Transverse colon (tissue), 4 donors: Measurements from ENCODE around the gene LRFN2. TPM values are rescaled to one million over a fixed set of nuclear protein-coding genes. Genes with fewer than 3 reads are reported as not detected.

Experiments used
- DNase-seq: peaks from one replicate; pipeline ENCODE4 v3.0.0-alpha.2; 2019
- H3K27ac ChIP-seq, 4 donors: fragments of 200-600 bp; sonication (generic); 2 replicates each; pipeline ENCODE4 v1.5.1; 2016 to 2018; ENCODE audit warnings: inconsistent platforms in 4 of 4
- H3K27me3 ChIP-seq: fragments of 200-600 bp; sonication (generic); 2 replicates; pipeline ENCODE4 v1.5.1; 2017; ENCODE audit warnings: inconsistent platforms
- H3K36me3 ChIP-seq, 4 donors: fragments of 200-600 bp; sonication (generic); 2 replicates each; pipeline ENCODE4 v1.5.1; 2017 to 2019; ENCODE audit warnings: inconsistent platforms in 4 of 4
- H3K4me1 ChIP-seq, 4 donors: fragments of 200-600 bp; sonication (generic); 2 replicates each; pipeline ENCODE4 v1.5.1; 2017 to 2020; ENCODE audit warnings: inconsistent platforms in 4 of 4
- H3K4me3 ChIP-seq, 4 donors: fragments of 200-600 bp; sonication (generic); 1 replicate in 1 of 4; 2 replicates in 3 of 4; pipeline versions ENCODE4 v1.5.1 to v1.6.1; 2017 to 2019; ENCODE audit warnings: inconsistent platforms in 4 of 4
- H3K9me3 ChIP-seq, 2 donors: fragments of 200-600 bp; sonication (generic); 2 replicates each; pipeline ENCODE4 v1.5.1; 2017 to 2019; ENCODE audit warnings: inconsistent platforms in 2 of 2
- EP300 ChIP-seq: sonication (generic); formaldehyde crosslinking; IDR thresholded peaks from one replicate; pipeline ENCODE4 v1.6.1; 2017; ENCODE audit warnings: antibody characterized with exemption, low read depth
- POLR2A ChIP-seq: fragments of 450-650 bp; IDR thresholded peaks from one replicate; pipeline ENCODE4 v1.6.1; 2016; ENCODE audit warnings: antibody characterized with exemption, mild to moderate bottlenecking, moderate library complexity
- POLR2AphosphoS5 ChIP-seq, 3 donors: sonication (generic); formaldehyde crosslinking; IDR thresholded peaks; one replicate each; pipeline ENCODE4 v1.6.1; 2016; ENCODE audit warnings: antibody characterized with exemption in 3 of 3
- WGBS, 2 donors: methylation state at CpG; one replicate each; pipeline ENCODE4 v1.1.5; 2018; ENCODE audit warnings: low coverage in 1 of 2; 5-methylcytosine and 5-hydroxymethylcytosine counted together
- in situ Hi-C, 4 donors: fragments of 200-750 bp; cut with MboI; loops; one replicate each; pipeline versions ENCODE4 v1.15.0 to v1.15.1; 2017; ENCODE audit warnings: low sequenced_read_pairs in 3 of 4, low pct_ligation_motif_present in 1 of 4, low pct_unique_long_range_greater_than_20kb in 1 of 4
- intact Hi-C: fragments of 100-400 bp; cut with DNase I; formaldehyde crosslinking; loops from one replicate; pipeline ENCODE4 v1.15.1; 2023; ENCODE audit warnings: low total_unique reads
- total RNA-seq, 4 donors: library from RNA; depleted of rRNA; stranded (reverse); fragments of >200 nt; gene quantifications; one replicate each; pipeline ENCODE4 v1.1.0, GENCODE V29; 2016
- TF ChIP-seq, protein P1 (sequence below), 5 experiments: fragments of 200-600 bp in 3 of 5; fragments of 450-650 bp in 2 of 5; sonication (generic) in 3 of 5; IDR thresholded peaks; 1 replicate in 2 of 5; 2 replicates in 3 of 5; pipeline ENCODE4 v1.5.1; 2016 to 2017; ENCODE audit warnings: antibody characterized with exemption in 5 of 5, inconsistent platforms in 3 of 5, mild to moderate bottlenecking in 2 of 5, moderate library complexity in 1 of 5

The LRFN2 gene
- total RNA-seq, 4 donors from 2014 or later = 0.40 to 0.41 TPM; not detected in 2

DNA sequence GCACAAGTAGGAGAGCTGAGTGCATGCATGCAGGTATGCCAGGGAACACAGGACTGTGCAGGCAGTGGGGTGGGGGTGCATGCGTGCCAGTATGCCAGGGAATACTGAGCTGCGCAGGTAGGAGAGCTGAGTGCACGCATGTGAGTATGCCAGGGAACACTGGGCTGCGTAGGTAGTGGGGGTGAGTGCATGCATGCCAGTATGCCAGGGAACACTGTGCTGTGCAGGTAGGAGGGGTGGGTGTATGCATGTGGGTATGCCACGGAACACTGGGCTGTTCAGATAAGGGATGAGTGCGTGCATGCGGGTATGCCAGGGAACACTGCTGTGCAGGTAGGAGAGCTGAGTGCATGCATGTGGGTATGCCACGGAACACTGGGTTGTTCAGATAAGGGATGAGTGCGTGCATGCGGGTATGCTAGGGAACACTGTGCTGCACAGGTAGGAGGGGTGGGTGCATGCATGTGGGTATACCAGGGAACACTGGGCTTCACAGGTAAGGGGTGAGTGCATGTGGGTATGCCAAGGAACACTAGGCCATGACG, 77.4 kb downstream of the LRFN2 start:
- intact Hi-C loops = no loop called here
- in situ Hi-C loops = no loop called here
- H3K9me3 ChIP-seq = no peaks in the 10 kb centered on the region

GRCh38 chr6:40509086-40509485, 78.1 kb downstream of the LRFN2 start:
- H3K36me3 ChIP-seq = no peaks in the 10 kb centered on the region
- no peaks in the 10 kb centered on the region for H3K4me1 ChIP-seq
- WGBS, 2 donors = 20 to 81% methylated on average over 1 of the region's 1 CpG
- no peak overlapping the region for H3K4me3 ChIP-seq
- TF ChIP-seq POLR2A = no peak
- no peak for TF ChIP-seq EP300
- TF ChIP-seq POLR2AphosphoS5 (IDR thresholded peaks at IDR 0.05) = no peak
- TF ChIP-seq, protein P1, sequence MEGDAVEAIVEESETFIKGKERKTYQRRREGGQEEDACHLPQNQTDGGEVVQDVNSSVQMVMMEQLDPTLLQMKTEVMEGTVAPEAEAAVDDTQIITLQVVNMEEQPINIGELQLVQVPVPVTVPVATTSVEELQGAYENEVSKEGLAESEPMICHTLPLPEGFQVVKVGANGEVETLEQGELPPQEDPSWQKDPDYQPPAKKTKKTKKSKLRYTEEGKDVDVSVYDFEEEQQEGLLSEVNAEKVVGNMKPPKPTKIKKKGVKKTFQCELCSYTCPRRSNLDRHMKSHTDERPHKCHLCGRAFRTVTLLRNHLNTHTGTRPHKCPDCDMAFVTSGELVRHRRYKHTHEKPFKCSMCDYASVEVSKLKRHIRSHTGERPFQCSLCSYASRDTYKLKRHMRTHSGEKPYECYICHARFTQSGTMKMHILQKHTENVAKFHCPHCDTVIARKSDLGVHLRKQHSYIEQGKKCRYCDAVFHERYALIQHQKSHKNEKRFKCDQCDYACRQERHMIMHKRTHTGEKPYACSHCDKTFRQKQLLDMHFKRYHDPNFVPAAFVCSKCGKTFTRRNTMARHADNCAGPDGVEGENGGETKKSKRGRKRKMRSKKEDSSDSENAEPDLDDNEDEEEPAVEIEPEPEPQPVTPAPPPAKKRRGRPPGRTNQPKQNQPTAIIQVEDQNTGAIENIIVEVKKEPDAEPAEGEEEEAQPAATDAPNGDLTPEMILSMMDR (IDR thresholded peaks at IDR 0.05) = no peak
- peaks cover 3% of the 10 kb centered on the region for H3K27me3 ChIP-seq
- in situ Hi-C loops (no loop called here), intact Hi-C loops (no loop called here)
- DNase-seq = no peak
- no peak overlapping the region for H3K27ac ChIP-seq
- no peaks in the 10 kb centered on the region for H3K9me3 ChIP-seq

More for the DNA sequence above, 77.4 kb downstream of the LRFN2 start:
- Histone ChIP-seq H3K27me3 (peaks cover 1% of the 10 kb centered on the region), H3K36me3 (no peaks in the 10 kb centered on the region), H3K4me1 (no peaks in the 10 kb centered on the region), H3K4me3 (no peak overlapping the region), H3K27ac (no peak overlapping the region)
- no peak for DNase-seq
- WGBS, 2 donors = 84 to 94% methylated on average over 5 to 11 of the region's 11 CpGs
- TF ChIP-seq, protein P1 (IDR thresholded peaks at IDR 0.05) = no peak
- TF ChIP-seq POLR2A (no peak), EP300 (no peak), POLR2AphosphoS5 (IDR thresholded peaks at IDR 0.05) (no peak)

- DNase-seq = no peak
- intact Hi-C loops (no loop called here), in situ Hi-C loops (no loop called here)
- H3K9me3 ChIP-seq = no peaks in the 10 kb centered on the region
- no peak overlapping the region for H3K27ac ChIP-seq
- H3K36me3 ChIP-seq = no peaks in the 10 kb centered on the region
- H3K4me3 ChIP-seq = no peak overlapping the region
- TF ChIP-seq, protein P1 (IDR thresholded peaks at IDR 0.05) = no peak
- no peak for TF ChIP-seq POLR2AphosphoS5 (IDR thresholded peaks at IDR 0.05)
- no peak for TF ChIP-seq EP300
- no peak for TF ChIP-seq POLR2A
- H3K27me3 ChIP-seq = peaks cover 3% of the 10 kb centered on the region
- 73 to 77% methylated on average over 7 to 9 of the region's 9 CpGs for WGBS, 2 donors
- no peaks in the 10 kb centered on the region for H3K4me1 ChIP-seq
Measured at GRCh38 chr6:40506954-40507353, 80.2 kb downstream of the LRFN2 start.

DNA sequence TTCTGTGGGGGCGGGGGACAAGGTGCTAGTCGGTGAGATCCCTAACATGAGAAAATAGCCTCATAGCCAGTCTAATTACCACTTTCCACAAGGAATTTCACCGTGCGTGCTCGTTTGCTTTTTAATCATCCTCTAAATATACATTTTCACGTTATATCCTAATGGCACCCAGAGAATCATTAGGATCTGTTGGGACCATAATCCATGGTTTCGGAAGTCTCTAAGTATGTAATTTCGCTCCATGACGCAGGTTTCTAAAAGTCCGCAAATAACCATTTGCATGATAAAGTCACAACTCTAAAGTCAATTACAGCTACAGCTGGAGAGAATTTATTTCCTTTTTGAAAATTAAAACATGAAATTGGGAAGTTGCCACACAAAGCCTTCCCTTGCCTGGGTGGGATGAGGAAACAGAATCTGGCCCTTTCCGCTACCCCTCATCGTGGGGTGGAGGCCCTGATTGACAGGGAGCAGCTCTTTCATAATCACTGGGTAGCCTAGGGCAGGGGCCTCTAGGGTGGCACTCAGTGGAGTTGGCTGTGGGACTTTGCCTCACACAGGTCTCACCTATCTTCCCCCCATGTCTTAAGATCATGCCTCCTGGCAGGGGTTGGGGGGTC, 81.9 kb downstream of the LRFN2 start:
- Histone ChIP-seq H3K4me1 (no peaks in the 10 kb centered on the region), H3K36me3 (no peaks in the 10 kb centered on the region), H3K4me3 (no peak overlapping the region), H3K27me3 (peaks cover 3% of the 10 kb centered on the region), H3K9me3 (no peaks in the 10 kb centered on the region), H3K27ac (no peak overlapping the region)
- no peak for DNase-seq
- TF ChIP-seq, protein P1 (IDR thresholded peaks at IDR 0.05) = no peak
- no peak for TF ChIP-seq POLR2AphosphoS5 (IDR thresholded peaks at IDR 0.05)
- TF ChIP-seq POLR2A = no peak
- no peak for TF ChIP-seq EP300
- 86 to 88% methylated on average over 7 to 12 of the region's 12 CpGs for WGBS, 2 donors
- in situ Hi-C loops = no loop called here
- intact Hi-C loops = no loop called here
